Pons (tissue), 1 donor: ENCODE results near the gene TEX19.

ENCODE experiments used
- DNase-seq: peaks from one replicate; pipeline ENCODE4 v3.0.0-alpha.2; 2016; ENCODE audit warnings: low spot score

Gene TEX19

GRCh38 chr17:82358465-82359350 lies at the start of gene TEX19:
TSS of gene TEX19 (plus strand) at chr17:82359247. CDS start at chr17:82362151, 2,904 bp downstream.
- DNase-seq = no peak

- DNase-seq = no peak
Measured at GRCh38 chr17:82309656-82310570, 49.1 kb upstream of the TEX19 start.

- DNase-seq = no peak
Measured at GRCh38 chr17:82310877-82311276, 48.2 kb upstream of the TEX19 start.

GRCh38 chr17:82311971-82312370 lies 47.1 kb upstream of the TEX19 start:
- DNase-seq = no peak

- DNase-seq = no peak
Measured at GRCh38 chr17:82313195-82314011, 45.6 kb upstream of the TEX19 start.

- no peak for DNase-seq
Measured at GRCh38 chr17:82314012-82314726, 44.9 kb upstream of the TEX19 start.

GRCh38 chr17:82314727-82315605 lies 44.1 kb upstream of the TEX19 start:
- DNase-seq = no peak

GRCh38 chr17:82315703-82316358 lies 43.2 kb upstream of the TEX19 start:
- no peak for DNase-seq

GRCh38 chr17:82316651-82317393 lies 42.2 kb upstream of the TEX19 start:
- no peak for DNase-seq

- DNase-seq = no peak
Measured at GRCh38 chr17:82317394-82318168, 41.5 kb upstream of the TEX19 start, which contains the start of gene CD7. TSS of gene CD7 (minus strand) at chr17:82317608. CDS start at chr17:82317495, 113 bp downstream.

GRCh38 chr17:82318169-82318498 lies 40.9 kb upstream of the TEX19 start:
- DNase-seq = no peak

GRCh38 chr17:82318772-82319606 lies 40.1 kb upstream of the TEX19 start:
- DNase-seq = no peak

GRCh38 chr17:82319619-82320062 lies 39.4 kb upstream of the TEX19 start:
- no peak for DNase-seq

- no peak for DNase-seq
Measured at GRCh38 chr17:82320140-82320840, 38.8 kb upstream of the TEX19 start.

GRCh38 chr17:82320956-82321927 lies 37.8 kb upstream of the TEX19 start:
- no peak for DNase-seq
